ENCODE data around the gene TMC6.

The TMC6 gene

DNA sequence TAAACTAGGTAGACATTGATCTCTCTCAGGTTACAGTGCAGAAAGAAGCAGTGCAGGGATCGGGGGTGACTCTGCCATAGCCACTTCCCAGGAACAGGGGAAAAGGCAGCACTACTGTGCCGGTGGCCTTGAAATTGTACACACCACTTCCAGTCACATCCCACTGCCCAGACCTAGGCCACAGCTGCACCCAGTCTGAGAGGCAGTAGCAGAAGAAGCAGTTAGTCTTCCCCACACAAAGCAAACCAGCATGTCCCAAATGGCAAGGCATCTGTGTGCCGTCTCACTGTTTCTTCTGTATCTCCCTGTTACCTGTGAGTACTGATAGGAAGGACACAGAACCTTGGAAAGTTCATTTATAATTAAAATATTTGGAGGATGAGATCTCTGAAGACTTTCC lies 47.0 kb downstream of the TMC6 start:
- TF ChIP-seq EZH2phosphoT487 (IDR thresholded peaks at IDR 0.05; ENCODE audit: borderline replicate concordance, low read length): no peak
- TF ChIP-seq, protein P1, sequence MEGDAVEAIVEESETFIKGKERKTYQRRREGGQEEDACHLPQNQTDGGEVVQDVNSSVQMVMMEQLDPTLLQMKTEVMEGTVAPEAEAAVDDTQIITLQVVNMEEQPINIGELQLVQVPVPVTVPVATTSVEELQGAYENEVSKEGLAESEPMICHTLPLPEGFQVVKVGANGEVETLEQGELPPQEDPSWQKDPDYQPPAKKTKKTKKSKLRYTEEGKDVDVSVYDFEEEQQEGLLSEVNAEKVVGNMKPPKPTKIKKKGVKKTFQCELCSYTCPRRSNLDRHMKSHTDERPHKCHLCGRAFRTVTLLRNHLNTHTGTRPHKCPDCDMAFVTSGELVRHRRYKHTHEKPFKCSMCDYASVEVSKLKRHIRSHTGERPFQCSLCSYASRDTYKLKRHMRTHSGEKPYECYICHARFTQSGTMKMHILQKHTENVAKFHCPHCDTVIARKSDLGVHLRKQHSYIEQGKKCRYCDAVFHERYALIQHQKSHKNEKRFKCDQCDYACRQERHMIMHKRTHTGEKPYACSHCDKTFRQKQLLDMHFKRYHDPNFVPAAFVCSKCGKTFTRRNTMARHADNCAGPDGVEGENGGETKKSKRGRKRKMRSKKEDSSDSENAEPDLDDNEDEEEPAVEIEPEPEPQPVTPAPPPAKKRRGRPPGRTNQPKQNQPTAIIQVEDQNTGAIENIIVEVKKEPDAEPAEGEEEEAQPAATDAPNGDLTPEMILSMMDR (IDR thresholded peaks at IDR 0.05; ENCODE audit: low read depth, low read length, poor library complexity, severe bottlenecking): no peak
- Histone ChIP-seq H3K9me2 (replicated peaks; ENCODE audit: control insufficient read depth, low read length) (no peaks in the 10 kb centered on the region), H3F3A (ENCODE audit: control insufficient read depth, insufficient read depth) (no peaks in the 10 kb centered on the region), H4K20me1 (ENCODE audit: control insufficient read depth, insufficient read depth, low read depth, low read length) (no peaks in the 10 kb centered on the region), H3K4me2 (ENCODE audit: low read length) (no peak overlapping the region), H3K79me2 (ENCODE audit: control insufficient read depth, low read length) (no peaks in the 10 kb centered on the region), H3K4me1 (ENCODE audit: control insufficient read depth, low read length) (no peaks in the 10 kb centered on the region), H3K36me3 (ENCODE audit: control insufficient read depth, low read length) (peaks cover 18% of the 10 kb centered on the region), H3K27ac (ENCODE audit: low read depth, low read length) (no peak overlapping the region), H3K9me3 (ENCODE audit: control insufficient read depth, insufficient read depth, low read length) (no peaks in the 10 kb centered on the region), H3K4me3 (ENCODE audit: low read length) (no peak overlapping the region), H3K27me3 (ENCODE audit: control insufficient read depth, low read length) (no peaks in the 10 kb centered on the region)

DNA sequence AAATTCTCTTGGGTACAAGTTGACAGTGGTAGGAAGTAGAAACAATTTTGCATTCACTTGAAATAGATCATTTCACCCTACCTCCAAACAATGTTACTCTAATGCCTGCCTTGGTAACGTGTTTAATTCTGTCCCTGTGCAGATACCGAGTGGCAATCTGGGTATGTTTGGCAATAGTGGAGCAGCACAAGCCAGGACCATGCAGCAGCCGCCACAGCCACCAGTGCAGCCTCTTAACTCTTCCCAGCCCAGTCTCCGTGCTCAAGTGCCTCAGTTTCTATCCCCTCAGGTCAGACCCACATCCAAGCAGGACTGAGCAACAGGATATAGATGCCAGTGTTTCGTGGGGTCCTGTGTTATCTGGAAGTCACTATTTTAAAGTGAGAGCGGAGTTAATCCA lies 49.3 kb downstream of the TMC6 start:
- Histone ChIP-seq H3K4me1 (ENCODE audit: control insufficient read depth, low read length) (no peaks in the 10 kb centered on the region), H3K9me3 (ENCODE audit: control insufficient read depth, insufficient read depth, low read length) (no peaks in the 10 kb centered on the region), H3K9me2 (replicated peaks; ENCODE audit: control insufficient read depth, low read length) (no peaks in the 10 kb centered on the region), H3K79me2 (ENCODE audit: control insufficient read depth, low read length) (no peaks in the 10 kb centered on the region), H3K4me3 (ENCODE audit: low read length) (no peak overlapping the region), H4K20me1 (ENCODE audit: control insufficient read depth, insufficient read depth, low read depth, low read length) (no peaks in the 10 kb centered on the region), H3K36me3 (ENCODE audit: control insufficient read depth, low read length) (peaks cover 30% of the 10 kb centered on the region), H3K27ac (ENCODE audit: low read depth, low read length) (no peak overlapping the region), H3K4me2 (ENCODE audit: low read length) (no peak overlapping the region), H3F3A (ENCODE audit: control insufficient read depth, insufficient read depth) (no peaks in the 10 kb centered on the region), H3K27me3 (ENCODE audit: control insufficient read depth, low read length) (no peaks in the 10 kb centered on the region)
- TF ChIP-seq, protein P1 (IDR thresholded peaks at IDR 0.05; ENCODE audit: low read depth, low read length, poor library complexity, severe bottlenecking): no peak
- TF ChIP-seq EZH2phosphoT487 (IDR thresholded peaks at IDR 0.05; ENCODE audit: borderline replicate concordance, low read length): no peak

GRCh38 chr17:78075545-78075944 lies 53.0 kb downstream of the TMC6 start:
- Histone ChIP-seq H3K27me3 (ENCODE audit: control insufficient read depth, low read length) (no peaks in the 10 kb centered on the region), H3K79me2 (ENCODE audit: control insufficient read depth, low read length) (no peaks in the 10 kb centered on the region), H3K9me2 (replicated peaks; ENCODE audit: control insufficient read depth, low read length) (no peaks in the 10 kb centered on the region), H3K4me1 (ENCODE audit: control insufficient read depth, low read length) (no peaks in the 10 kb centered on the region), H4K20me1 (ENCODE audit: control insufficient read depth, insufficient read depth, low read depth, low read length) (no peaks in the 10 kb centered on the region), H3K4me2 (ENCODE audit: low read length) (no peak overlapping the region), H3F3A (ENCODE audit: control insufficient read depth, insufficient read depth) (no peaks in the 10 kb centered on the region), H3K27ac (ENCODE audit: low read depth, low read length) (no peak overlapping the region), H3K36me3 (ENCODE audit: control insufficient read depth, low read length) (peaks cover 57% of the 10 kb centered on the region), H3K9me3 (ENCODE audit: control insufficient read depth, insufficient read depth, low read length) (no peaks in the 10 kb centered on the region), H3K4me3 (ENCODE audit: low read length) (no peak overlapping the region)
- TF ChIP-seq, protein P1 (IDR thresholded peaks at IDR 0.05; ENCODE audit: low read depth, low read length, poor library complexity, severe bottlenecking): no peak
- TF ChIP-seq EZH2phosphoT487 (IDR thresholded peaks at IDR 0.05; ENCODE audit: borderline replicate concordance, low read length): no peak

DNA sequence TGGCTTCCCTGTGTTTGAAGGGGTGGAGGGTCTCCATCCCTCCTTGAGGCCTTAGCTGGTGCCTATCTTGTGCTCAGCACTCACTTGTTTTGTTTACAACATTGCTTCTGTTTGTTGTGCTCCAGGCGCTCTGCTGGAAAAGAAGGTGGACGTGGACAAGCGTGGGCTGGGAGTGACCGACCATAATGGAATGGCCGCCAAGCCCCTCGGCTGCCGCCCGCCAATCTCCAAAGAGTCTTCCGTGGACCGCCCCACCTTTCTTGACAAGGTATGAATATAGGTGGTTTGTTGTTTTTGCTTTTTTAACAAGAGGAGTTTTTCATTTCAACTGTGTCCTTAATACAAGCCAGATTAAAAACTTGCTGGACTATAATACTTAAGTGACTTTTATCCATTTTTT lies 53.5 kb downstream of the TMC6 start:
- H3K4me2 ChIP-seq (ENCODE audit: low read length): no peak overlapping the region
- H3K9me2 ChIP-seq (replicated peaks; ENCODE audit: control insufficient read depth, low read length): no peaks in the 10 kb centered on the region
- no peaks in the 10 kb centered on the region for H4K20me1 ChIP-seq (ENCODE audit: control insufficient read depth, insufficient read depth, low read depth, low read length)
- no peak overlapping the region for H3K4me3 ChIP-seq (ENCODE audit: low read length)
- TF ChIP-seq, protein P1 (IDR thresholded peaks at IDR 0.05; ENCODE audit: low read depth, low read length, poor library complexity, severe bottlenecking): no peak
- no peak for TF ChIP-seq EZH2phosphoT487 (IDR thresholded peaks at IDR 0.05; ENCODE audit: borderline replicate concordance, low read length)
- H3F3A ChIP-seq (ENCODE audit: control insufficient read depth, insufficient read depth): no peaks in the 10 kb centered on the region
- no peaks in the 10 kb centered on the region for H3K4me1 ChIP-seq (ENCODE audit: control insufficient read depth, low read length)
- no peak overlapping the region for H3K27ac ChIP-seq (ENCODE audit: low read depth, low read length)
- peaks cover 57% of the 10 kb centered on the region for H3K36me3 ChIP-seq (ENCODE audit: control insufficient read depth, low read length)
- H3K9me3 ChIP-seq (ENCODE audit: control insufficient read depth, insufficient read depth, low read length): no peaks in the 10 kb centered on the region
- H3K27me3 ChIP-seq (ENCODE audit: control insufficient read depth, low read length): no peaks in the 10 kb centered on the region
- H3K79me2 ChIP-seq (ENCODE audit: control insufficient read depth, low read length): no peaks in the 10 kb centered on the region
